AG09319 (cell line): ENCODE results near the gene NBEA.

ENCODE experiments used
- DNase-seq: peaks from one replicate; pipeline ENCODE4 v3.0.0-alpha.2; 2010; ENCODE audit warnings: low read depth; ENCODE audit errors: extremely low read depth
- CTCF ChIP-seq: IDR thresholded peaks from 2 replicates; pipeline ENCODE4 v1.5.1; 2011; ENCODE audit warnings: low read depth, mild to moderate bottlenecking, inconsistent platforms, low read length, moderate library complexity

NBEA gene

GRCh38 chr13:35159041-35159440 lies 217.0 kb downstream of the NBEA start:
- TF ChIP-seq CTCF: no peak
- DNase-seq: no peak

GRCh38 chr13:35160896-35161295 lies 218.8 kb downstream of the NBEA start:
- no peak for TF ChIP-seq CTCF

GRCh38 chr13:35162420-35162819 lies 220.3 kb downstream of the NBEA start:
- DNase-seq: no peak
- no peak for TF ChIP-seq CTCF

More at GRCh38 chr13:35160896-35161295, 218.8 kb downstream of the NBEA start:
- DNase-seq: no peak

- no peak for TF ChIP-seq CTCF
- DNase-seq: no peak
Measured at GRCh38 chr13:35163674-35164073, 221.6 kb downstream of the NBEA start.

- no peak for DNase-seq
Measured at GRCh38 chr13:35164324-35164932, 222.4 kb downstream of the NBEA start.

GRCh38 chr13:35165205-35165604 lies 223.1 kb downstream of the NBEA start:
- no peak for TF ChIP-seq CTCF
- DNase-seq: no peak

More at GRCh38 chr13:35164324-35164932, 222.4 kb downstream of the NBEA start:
- TF ChIP-seq CTCF: peak; percentile 49

GRCh38 chr13:35179494-35179893 lies 237.4 kb downstream of the NBEA start:
- TF ChIP-seq CTCF: no peak
- DNase-seq: no peak
